DOHH2 (cell line): ENCODE data around the gene TFB1M.

Experiments
- H3F3A ChIP-seq: fragments of 200-600 bp; sonication (generic), shearing (Covaris generic); 2 replicates; pipeline ENCODE4 v1.6.0; 2016; ENCODE audit warnings: antibody characterized with exemption, mild to moderate bottlenecking; ENCODE audit not compliant: control insufficient read depth, insufficient read depth
- H3K27ac ChIP-seq: fragments of 200-600 bp; sonication (generic); 2 replicates; pipeline ENCODE4 v1.5.1; 2014; ENCODE audit warnings: low read depth, mild to moderate bottlenecking, low read length, moderate library complexity
- H3K27me3 ChIP-seq: fragments of 200-600 bp; sonication (generic); 2 replicates; pipeline ENCODE4 v1.6.1; 2014; ENCODE audit warnings: mild to moderate bottlenecking, low read length, mixed read lengths; ENCODE audit not compliant: control insufficient read depth
- H3K36me3 ChIP-seq: fragments of 200-600 bp; sonication (generic); 2 replicates; pipeline ENCODE4 v1.6.1; 2014; ENCODE audit warnings: mild to moderate bottlenecking, low read length, moderate library complexity, mixed read lengths; ENCODE audit not compliant: control insufficient read depth
- H3K4me1 ChIP-seq: fragments of 200-600 bp; sonication (generic); 2 replicates; pipeline ENCODE4 v1.6.1; 2014; ENCODE audit warnings: mild to moderate bottlenecking, low read length, mixed read lengths; ENCODE audit not compliant: control insufficient read depth
- H3K4me2 ChIP-seq: fragments of 200-600 bp; sonication (generic); 2 replicates; pipeline ENCODE4 v1.6.0; 2014; ENCODE audit warnings: mild to moderate bottlenecking, low read length, moderate library complexity
- H3K4me3 ChIP-seq: fragments of 200-600 bp; sonication (generic); 2 replicates; pipeline ENCODE4 v1.5.1; 2014; ENCODE audit warnings: mild to moderate bottlenecking, low read length, mixed read lengths
- H3K79me2 ChIP-seq: fragments of 200-600 bp; sonication (generic); 2 replicates; pipeline ENCODE4 v1.6.1; 2014; ENCODE audit warnings: mild to moderate bottlenecking, low read length, mixed read lengths; ENCODE audit not compliant: control insufficient read depth
- H3K9me2 ChIP-seq: fragments of 200-600 bp; sonication (generic); replicated peaks from 2 replicates; pipeline ENCODE4 v1.6.1; 2014; ENCODE audit warnings: mild to moderate bottlenecking, low read length, mixed read lengths; ENCODE audit not compliant: control insufficient read depth
- H3K9me3 ChIP-seq: fragments of 200-600 bp; sonication (generic); 2 replicates; pipeline ENCODE4 v1.6.1; 2014; ENCODE audit warnings: antibody characterized with exemption, low read length, mixed read lengths; ENCODE audit not compliant: control insufficient read depth, insufficient read depth
- H4K20me1 ChIP-seq: fragments of 200-600 bp; sonication (generic); 2 replicates; pipeline ENCODE4 v1.6.0; 2014; ENCODE audit warnings: low read depth, mild to moderate bottlenecking, antibody characterized with exemption, low read length, moderate library complexity; ENCODE audit not compliant: control insufficient read depth, insufficient read depth
- EZH2phosphoT487 ChIP-seq: fragments of 200-600 bp; sonication (generic); IDR thresholded peaks from 2 replicates; pipeline ENCODE4 v1.6.1; 2017; ENCODE audit warnings: borderline replicate concordance, mild to moderate bottlenecking, antibody characterized with exemption, low read length, moderate library complexity, mixed read lengths
- TF ChIP-seq, protein P1 (sequence below): fragments of 200-600 bp; sonication (generic); IDR thresholded peaks from one replicate; pipeline ENCODE4 v1.5.1; 2014; ENCODE audit warnings: antibody characterized with exemption, mild to moderate bottlenecking, low read depth, low read length; ENCODE audit not compliant: poor library complexity, severe bottlenecking

The TFB1M gene

DNA sequence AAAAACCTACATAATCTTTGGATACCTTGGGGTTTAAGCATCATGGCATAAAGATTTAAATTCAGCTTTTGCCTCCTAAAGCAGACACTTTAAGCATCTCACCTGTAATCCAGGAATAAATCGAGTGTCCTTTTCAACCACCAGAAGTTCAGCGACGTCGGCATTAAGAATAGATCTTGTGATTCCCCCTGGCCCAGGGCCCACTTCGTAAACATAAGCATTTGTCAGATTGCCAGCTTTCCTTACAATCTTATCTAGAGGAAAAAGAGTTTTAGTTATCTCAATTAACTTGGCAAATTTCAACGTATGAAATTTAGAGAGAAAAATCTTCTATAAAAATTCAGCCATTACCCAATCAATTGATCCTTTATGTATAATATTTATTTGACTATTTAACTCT lies 3.2 kb downstream of the TFB1M start:
- Histone ChIP-seq H3K4me3 (no peak overlapping the region), H3K27me3 (no peaks in the 10 kb centered on the region), H3K36me3 (peaks cover 68% of the 10 kb centered on the region), H4K20me1 (no peaks in the 10 kb centered on the region), H3K4me1 (peaks cover 24% of the 10 kb centered on the region), H3F3A (peaks cover 14% of the 10 kb centered on the region), H3K4me2 (no peak overlapping the region), H3K27ac (no peak overlapping the region), H3K9me2 (no peaks in the 10 kb centered on the region), H3K79me2 (peaks cover 54% of the 10 kb centered on the region), H3K9me3 (no peaks in the 10 kb centered on the region)
- TF ChIP-seq EZH2phosphoT487 = no peak
- TF ChIP-seq, protein P1, sequence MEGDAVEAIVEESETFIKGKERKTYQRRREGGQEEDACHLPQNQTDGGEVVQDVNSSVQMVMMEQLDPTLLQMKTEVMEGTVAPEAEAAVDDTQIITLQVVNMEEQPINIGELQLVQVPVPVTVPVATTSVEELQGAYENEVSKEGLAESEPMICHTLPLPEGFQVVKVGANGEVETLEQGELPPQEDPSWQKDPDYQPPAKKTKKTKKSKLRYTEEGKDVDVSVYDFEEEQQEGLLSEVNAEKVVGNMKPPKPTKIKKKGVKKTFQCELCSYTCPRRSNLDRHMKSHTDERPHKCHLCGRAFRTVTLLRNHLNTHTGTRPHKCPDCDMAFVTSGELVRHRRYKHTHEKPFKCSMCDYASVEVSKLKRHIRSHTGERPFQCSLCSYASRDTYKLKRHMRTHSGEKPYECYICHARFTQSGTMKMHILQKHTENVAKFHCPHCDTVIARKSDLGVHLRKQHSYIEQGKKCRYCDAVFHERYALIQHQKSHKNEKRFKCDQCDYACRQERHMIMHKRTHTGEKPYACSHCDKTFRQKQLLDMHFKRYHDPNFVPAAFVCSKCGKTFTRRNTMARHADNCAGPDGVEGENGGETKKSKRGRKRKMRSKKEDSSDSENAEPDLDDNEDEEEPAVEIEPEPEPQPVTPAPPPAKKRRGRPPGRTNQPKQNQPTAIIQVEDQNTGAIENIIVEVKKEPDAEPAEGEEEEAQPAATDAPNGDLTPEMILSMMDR = no peak

DNA sequence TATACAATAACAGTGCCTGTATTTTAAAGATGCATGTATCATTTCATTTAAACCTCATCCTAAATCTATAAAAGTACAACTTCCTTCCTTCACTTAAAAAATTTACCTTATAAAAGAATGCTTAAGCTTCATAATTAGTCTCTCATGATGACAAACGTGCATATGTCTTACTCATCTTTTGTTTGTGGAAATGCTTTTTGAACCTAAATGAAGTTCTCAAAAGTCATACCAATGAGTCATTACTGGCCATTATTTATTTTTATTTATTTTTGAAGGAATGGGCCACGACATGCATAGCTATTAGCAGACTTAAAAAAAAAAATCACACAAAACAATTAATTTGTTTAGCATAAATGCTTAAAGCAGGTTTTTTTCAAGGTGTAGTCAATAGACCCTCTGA lies 3.7 kb downstream of the TFB1M start:
- Histone ChIP-seq H3K27ac (no peak overlapping the region), H3K27me3 (no peaks in the 10 kb centered on the region), H4K20me1 (no peaks in the 10 kb centered on the region), H3K4me1 (peaks cover 19% of the 10 kb centered on the region), H3K9me2 (no peaks in the 10 kb centered on the region), H3K4me3 (no peak overlapping the region), H3K36me3 (peaks cover 73% of the 10 kb centered on the region), H3F3A (peaks cover 12% of the 10 kb centered on the region), H3K79me2 (peaks cover 58% of the 10 kb centered on the region), H3K9me3 (no peaks in the 10 kb centered on the region), H3K4me2 (no peak overlapping the region)
- TF ChIP-seq EZH2phosphoT487 = no peak
- TF ChIP-seq, protein P1 = no peak

DNA sequence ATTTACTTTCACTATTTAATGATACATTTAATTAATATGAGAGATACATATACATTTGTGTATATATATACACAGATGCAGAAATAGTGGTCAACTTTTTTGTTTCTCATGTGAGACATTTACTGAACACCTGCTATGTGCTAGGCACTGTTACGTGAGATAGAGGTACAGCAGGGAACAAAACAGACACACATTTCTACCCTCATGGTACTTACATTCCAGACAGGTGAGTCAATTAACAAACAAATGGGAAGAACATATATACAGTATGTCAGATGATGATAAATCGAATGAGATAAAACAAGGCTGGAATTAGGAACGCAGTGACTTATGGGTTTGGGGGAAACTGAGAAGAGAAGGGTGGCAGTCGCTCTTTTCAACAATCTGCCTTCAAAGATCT lies 5.1 kb downstream of the TFB1M start:
- peaks cover 3% of the 10 kb centered on the region; the same call in 1 of the 2 replicates for H3F3A ChIP-seq
- peaks cover 63% of the 10 kb centered on the region for H3K79me2 ChIP-seq
- H3K27me3 ChIP-seq = no peaks in the 10 kb centered on the region
- no peaks in the 10 kb centered on the region for H3K9me3 ChIP-seq
- H3K4me3 ChIP-seq = no peak overlapping the region
- H3K27ac ChIP-seq = no peak overlapping the region
- H3K4me2 ChIP-seq = no peak overlapping the region
- TF ChIP-seq, protein P1 = no peak
- no peak for TF ChIP-seq EZH2phosphoT487
- H3K4me1 ChIP-seq = peaks cover 15% of the 10 kb centered on the region
- H3K36me3 ChIP-seq = peaks cover 79% of the 10 kb centered on the region
- H3K9me2 ChIP-seq = no peaks in the 10 kb centered on the region
- no peaks in the 10 kb centered on the region for H4K20me1 ChIP-seq
